Thymus (tissue), 11 donors: ENCODE data around the gene S1PR2. TPM values are rescaled to one million over a fixed set of nuclear protein-coding genes. Genes with fewer than 3 reads are reported as not detected.

ENCODE experiments used
- DNase-seq, 9 donors: peaks; one replicate each; pipeline ENCODE4 v3.0.0-alpha.2; 2013; ENCODE audit warnings: low spot score in 9 of 9, low read depth in 6 of 9, missing footprints in 1 of 9
- H3K27ac ChIP-seq, 2 donors: one replicate each; pipeline ENCODE4 v1.5.1; 2013; ENCODE audit warnings: control low read depth in 1 of 2, low read depth in 1 of 2, low read length in 1 of 2, mild to moderate bottlenecking in 1 of 2, moderate library complexity in 1 of 2
- H3K27me3 ChIP-seq, 2 donors: one replicate each; pipeline ENCODE4 v1.5.1; 2013; ENCODE audit warnings: low read length in 1 of 2; ENCODE audit not compliant: control insufficient read depth in 2 of 2, insufficient read depth in 1 of 2
- H3K36me3 ChIP-seq, 2 donors: one replicate each; pipeline ENCODE4 v1.5.1; 2013; ENCODE audit warnings: low read length in 1 of 2, mild to moderate bottlenecking in 1 of 2, moderate library complexity in 1 of 2; ENCODE audit not compliant: control insufficient read depth in 2 of 2, insufficient read depth in 2 of 2
- H3K4me1 ChIP-seq, 2 donors: one replicate each; pipeline ENCODE4 v1.5.1; 2013; ENCODE audit warnings: low read length in 2 of 2; ENCODE audit not compliant: control insufficient read depth in 2 of 2, insufficient read depth in 2 of 2
- H3K4me3 ChIP-seq, 2 donors: one replicate each; pipeline ENCODE4 v1.5.1; 2013; ENCODE audit warnings: low read length in 2 of 2, control low read depth in 1 of 2, mild to moderate bottlenecking in 1 of 2
- H3K9me3 ChIP-seq, 2 donors: one replicate each; pipeline ENCODE4 v1.5.1; 2013; ENCODE audit warnings: low read length in 1 of 2, mild to moderate bottlenecking in 1 of 2; ENCODE audit not compliant: control insufficient read depth in 2 of 2, insufficient read depth in 1 of 2
- WGBS: extraction: QIAGEN DNeasy Blood & Tissue Kit; methylation state at CpG from one replicate; pipeline ENCODE4 v1.1.7; 2013; 5-methylcytosine and 5-hydroxymethylcytosine counted together
- polyA plus RNA-seq: library from polyadenylated mRNA; stranded (reverse); fragments of 200-250 nt; gene quantifications from one replicate; pipeline ENCODE4 v1.2.3, GENCODE V29; 2013
- total RNA-seq: library from RNA; stranded (reverse); fragments of 120-200 nt; gene quantifications from one replicate; pipeline ENCODE4 v1.2.4, GENCODE V29; 2013
- donor health status: healthy.

Gene S1PR2
- total and polyA plus RNA-seq, 2 donors, result 2.4 to 2.7 TPM

DNA sequence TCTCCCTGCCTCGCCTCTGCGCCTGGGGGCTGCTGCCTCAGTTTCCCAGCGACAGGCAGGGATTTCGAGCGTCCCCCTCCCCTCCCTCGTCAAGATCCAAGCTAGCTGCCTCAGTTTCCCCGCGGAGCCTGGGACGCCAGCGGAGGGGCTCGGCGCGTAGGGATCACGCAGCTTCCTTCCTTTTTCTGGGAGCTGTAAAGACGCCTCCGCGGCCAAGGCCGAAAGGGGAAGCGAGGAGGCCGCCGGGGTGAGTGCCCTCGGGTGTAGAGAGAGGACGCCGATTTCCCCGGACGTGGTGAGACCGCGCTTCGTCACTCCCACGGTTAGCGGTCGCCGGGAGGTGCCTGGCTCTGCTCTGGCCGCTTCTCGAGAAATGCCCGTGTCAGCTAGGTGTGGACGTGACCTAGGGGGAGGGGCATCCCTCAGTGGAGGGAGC is 39.1 kb upstream of the S1PR2 start:
- H3K4me3 ChIP-seq, result peak overlapping the region; percentile 37 to 54
- H3K27ac ChIP-seq, result peak overlapping the region; percentile 84
- DNase-seq, result peak in 1 of 9 donors; percentile 55
- WGBS, result under 1% methylated on average over 37 of the region's 37 CpGs
- peaks cover 4 to 28% of the 10 kb centered on the region in 2 donors for H3K27me3 ChIP-seq
- H3K36me3 ChIP-seq, result peaks cover 0 to 3% of the 10 kb centered on the region in 2 donors
- H3K4me1 ChIP-seq, result peaks cover 24 to 26% of the 10 kb centered on the region in 2 donors
- H3K9me3 ChIP-seq, result no peaks in the 10 kb centered on the region

GRCh38 chr19:10269333-10270179 is 38.4 kb upstream of the S1PR2 start:
- DNase-seq, result peak in 4 of 9 donors; percentile 71 to 83 (median 78)
- Histone ChIP-seq H3K4me3 (peak overlapping the region; percentile 37 to 54), H3K27ac (peak overlapping the region; percentile 84), H3K9me3 (no peaks in the 10 kb centered on the region), H3K36me3 (no peaks in the 10 kb centered on the region), H3K4me1 (peaks cover 24 to 26% of the 10 kb centered on the region in 2 donors), H3K27me3 (peaks cover 4 to 28% of the 10 kb centered on the region in 2 donors)
- 3% methylated on average over 59 of the region's 59 CpGs for WGBS

- Histone ChIP-seq H3K36me3 (no peaks in the 10 kb centered on the region), H3K4me3 (no peak overlapping the region), H3K9me3 (no peaks in the 10 kb centered on the region), H3K27me3 (peaks cover 4 to 28% of the 10 kb centered on the region in 2 donors), H3K27ac (no peak overlapping the region), H3K4me1 (peaks cover 24 to 26% of the 10 kb centered on the region in 2 donors)
- 89% methylated on average over 6 of the region's 6 CpGs for WGBS
- no peak for DNase-seq
Measured at GRCh38 chr19:10268071-10268470, 36.9 kb upstream of the S1PR2 start.

DNA sequence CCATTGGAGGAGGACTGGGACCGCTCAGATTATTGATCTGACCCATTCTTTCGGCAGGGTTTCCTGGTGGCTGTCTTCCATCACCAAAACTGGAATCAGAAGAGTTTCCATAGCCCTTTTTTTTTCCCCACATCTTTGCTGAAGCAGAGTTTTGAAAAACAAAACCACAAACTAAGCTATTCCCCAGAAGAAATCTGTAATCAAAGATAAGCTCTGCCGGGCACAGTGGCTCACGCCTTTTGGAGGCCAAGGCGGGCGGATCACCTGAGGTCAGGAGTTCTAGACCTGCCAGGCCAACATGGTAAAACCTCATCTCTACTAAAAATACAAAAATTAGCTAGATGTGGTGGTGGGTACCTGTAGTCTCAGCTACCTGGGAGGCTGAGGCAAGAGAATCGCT is 35.6 kb upstream of the S1PR2 start:
- H3K27ac ChIP-seq, result no peak overlapping the region
- no peaks in the 10 kb centered on the region for H3K36me3 ChIP-seq
- no peak overlapping the region for H3K4me3 ChIP-seq
- DNase-seq, result no peak
- peaks cover 21 to 23% of the 10 kb centered on the region in 2 donors for H3K4me1 ChIP-seq
- WGBS, result 90% methylated on average over 7 of the region's 7 CpGs
- H3K9me3 ChIP-seq, result no peaks in the 10 kb centered on the region
- peaks cover 2 to 23% of the 10 kb centered on the region in 2 donors for H3K27me3 ChIP-seq

- Histone ChIP-seq H3K36me3 (peaks cover 17 to 21% of the 10 kb centered on the region in 2 donors), H3K27ac (no peak overlapping the region), H3K4me3 (no peak overlapping the region), H3K27me3 (no peaks in the 10 kb centered on the region), H3K4me1 (peaks cover 0 to 7% of the 10 kb centered on the region in 2 donors), H3K9me3 (no peaks in the 10 kb centered on the region)
- 98% methylated on average over 7 of the region's 7 CpGs for WGBS
- no peak for DNase-seq
Measured at GRCh38 chr19:10262771-10263170, 31.6 kb upstream of the S1PR2 start.

DNA sequence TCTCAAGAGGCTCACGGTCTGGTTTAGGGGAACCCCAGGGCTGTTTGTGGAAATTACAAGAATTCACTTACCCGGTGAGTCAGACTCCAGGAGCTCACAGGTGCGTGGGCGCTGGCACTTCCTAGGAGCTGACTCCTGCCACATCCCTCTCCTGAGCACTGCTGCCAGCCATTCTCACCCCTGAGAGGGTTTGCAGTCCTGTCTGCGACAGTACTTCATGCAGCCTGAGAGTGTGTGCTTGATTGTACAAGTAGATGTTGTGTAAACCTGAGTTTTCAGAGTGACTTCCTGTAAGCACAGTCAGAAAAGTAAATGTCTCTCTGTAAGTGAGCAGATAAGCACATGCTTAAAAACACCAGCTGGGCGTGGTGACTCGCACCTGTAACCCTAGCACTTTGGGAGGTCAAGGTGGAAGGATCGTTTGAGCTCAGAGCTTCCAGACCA is 29.0 kb upstream of the S1PR2 start:
- H3K4me3 ChIP-seq, result no peak overlapping the region
- peak overlapping the region in 1 of 2 donors; percentile 27 for H3K27ac ChIP-seq
- H3K36me3 ChIP-seq, result peaks cover 34 to 40% of the 10 kb centered on the region in 2 donors
- no peaks in the 10 kb centered on the region for H3K9me3 ChIP-seq
- 93% methylated on average over 8 of the region's 8 CpGs for WGBS
- H3K4me1 ChIP-seq, result peaks cover 0 to 7% of the 10 kb centered on the region in 2 donors
- DNase-seq, result no peak
- H3K27me3 ChIP-seq, result no peaks in the 10 kb centered on the region

DNA sequence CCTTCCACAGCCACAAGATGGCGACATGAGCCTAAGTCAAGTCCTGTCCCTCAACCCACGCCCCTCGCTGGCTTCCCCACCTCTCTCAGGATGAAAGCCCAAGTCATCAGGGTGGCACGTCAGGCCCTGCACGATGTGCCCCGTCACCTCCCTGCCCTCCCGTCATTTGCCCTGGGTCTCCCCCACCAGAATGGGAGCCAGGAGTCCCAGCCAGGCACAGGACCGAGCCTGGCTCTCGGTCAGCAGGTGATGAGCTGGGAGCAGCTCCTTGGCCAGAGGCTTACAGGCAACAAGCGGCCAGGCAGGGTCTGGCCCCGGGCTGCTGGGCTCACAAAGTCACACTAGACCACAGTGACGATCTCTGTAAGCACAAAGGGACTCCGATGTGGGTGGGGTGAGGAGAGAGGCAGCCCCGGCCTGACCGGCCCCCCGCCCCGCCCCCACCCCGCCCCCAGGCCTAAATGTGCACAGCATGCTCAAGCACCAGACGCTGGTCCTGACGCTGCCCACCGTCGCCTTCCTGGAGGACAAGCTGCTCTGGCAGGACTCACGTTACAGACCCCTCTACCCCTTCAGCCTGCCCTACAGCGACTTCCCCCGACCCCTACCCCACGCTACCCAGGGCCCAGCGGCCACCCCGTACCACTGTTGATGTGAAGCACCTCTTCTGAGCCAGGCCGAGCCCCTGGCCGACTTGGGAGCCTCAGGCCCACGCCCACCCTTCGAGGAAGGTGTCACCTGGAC is 28.2 kb upstream of the S1PR2 start:
- H3K4me3 ChIP-seq, result no peak overlapping the region
- H3K27me3 ChIP-seq, result no peaks in the 10 kb centered on the region
- peaks cover 0 to 7% of the 10 kb centered on the region in 2 donors for H3K4me1 ChIP-seq
- peaks cover 40 to 48% of the 10 kb centered on the region in 2 donors for H3K36me3 ChIP-seq
- no peaks in the 10 kb centered on the region for H3K9me3 ChIP-seq
- peak; percentile 56 to 94 (median 85) for DNase-seq
- peak overlapping the region in 1 of 2 donors; percentile 8 for H3K27ac ChIP-seq
- WGBS, result 77% methylated on average over 32 of the region's 32 CpGs

- Histone ChIP-seq H3K9me3 (no peaks in the 10 kb centered on the region), H3K27ac (no peak overlapping the region), H3K4me3 (no peak overlapping the region), H3K27me3 (no peaks in the 10 kb centered on the region), H3K36me3 (peaks cover 45 to 51% of the 10 kb centered on the region in 2 donors), H3K4me1 (peaks cover 0 to 7% of the 10 kb centered on the region in 2 donors)
- 97% methylated on average over 18 of the region's 18 CpGs for WGBS
- no peak for DNase-seq
Measured at GRCh38 chr19:10258080-10258710, 27.1 kb upstream of the S1PR2 start.
